SIG-M5 treated with dmso at 0.1 percent for 504 hours (cell line): ENCODE results near the gene KLHDC7B.

ENCODE experiments used
- DNase-seq: peaks from one replicate; lab custom pipeline; 2025; ENCODE audit not compliant: unreplicated experiment; lab: John Stamatoyannopoulos, UW

KLHDC7B gene

DNA sequence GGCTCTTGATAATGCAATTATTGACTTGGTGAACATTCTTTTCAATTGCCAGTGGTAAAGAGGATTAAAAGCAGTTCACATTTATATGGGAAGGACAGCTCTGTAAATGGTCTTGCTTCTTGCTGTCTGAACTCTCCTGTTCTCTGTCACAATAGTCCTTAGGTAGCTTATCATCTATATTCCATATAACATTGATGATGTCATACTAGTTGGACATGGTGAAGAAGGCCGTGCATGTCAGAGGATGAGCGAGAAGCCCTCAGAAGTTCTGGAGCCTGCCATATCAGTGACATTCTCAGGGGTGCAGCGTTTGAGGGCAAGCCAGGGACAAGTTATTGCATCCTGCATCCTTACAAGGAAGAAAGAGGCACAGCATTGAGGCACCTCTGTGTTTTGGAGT lies 39.5 kb downstream of the KLHDC7B start:
- DNase-seq, result no peak

DNA sequence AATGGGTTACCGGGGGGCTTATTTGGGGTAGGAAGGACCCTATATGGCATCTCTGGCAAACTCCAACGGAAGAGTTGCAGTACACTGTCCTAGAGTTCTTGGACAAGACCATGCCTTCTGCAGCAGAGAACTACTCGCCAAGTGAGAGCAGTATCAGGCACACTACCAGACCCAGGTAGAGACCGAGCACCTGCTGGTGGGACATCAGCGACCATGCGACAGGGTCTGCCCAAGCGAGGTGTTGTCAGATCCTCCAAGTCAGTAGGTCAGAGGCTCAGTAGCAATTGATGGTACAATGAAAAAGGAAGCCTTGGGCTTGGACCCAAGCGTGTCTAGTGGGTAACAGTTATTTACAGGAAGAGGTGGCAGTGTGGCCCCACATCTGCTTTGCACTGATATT lies 40.1 kb downstream of the KLHDC7B start:
- DNase-seq, result no peak

DNA sequence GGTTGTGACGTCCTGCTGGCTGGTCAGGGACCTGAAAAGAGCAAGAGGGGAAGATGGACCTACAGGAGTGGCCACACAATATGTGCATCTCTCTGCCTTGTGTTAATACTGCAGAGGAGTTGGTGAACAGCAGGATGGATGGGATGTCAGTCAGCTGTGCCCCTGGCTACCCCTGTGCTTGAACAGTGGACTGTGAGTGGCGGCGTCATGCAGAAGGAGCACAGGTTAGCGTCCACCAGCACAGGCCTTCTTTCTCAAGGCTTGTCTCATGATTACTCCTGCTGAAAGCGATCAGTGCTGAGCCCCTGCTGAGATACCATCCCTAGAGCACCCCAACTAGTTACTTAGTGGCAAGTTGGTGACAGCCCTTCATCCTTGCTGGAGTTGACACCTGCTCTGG lies 40.7 kb downstream of the KLHDC7B start:
- no peak for DNase-seq

GRCh38 chr22:50587407-50587806 lies 41.7 kb downstream of the KLHDC7B start:
- DNase-seq, result no peak

- DNase-seq, result no peak
Measured at GRCh38 chr22:50595189-50595588, 49.5 kb downstream of the KLHDC7B start.

DNA sequence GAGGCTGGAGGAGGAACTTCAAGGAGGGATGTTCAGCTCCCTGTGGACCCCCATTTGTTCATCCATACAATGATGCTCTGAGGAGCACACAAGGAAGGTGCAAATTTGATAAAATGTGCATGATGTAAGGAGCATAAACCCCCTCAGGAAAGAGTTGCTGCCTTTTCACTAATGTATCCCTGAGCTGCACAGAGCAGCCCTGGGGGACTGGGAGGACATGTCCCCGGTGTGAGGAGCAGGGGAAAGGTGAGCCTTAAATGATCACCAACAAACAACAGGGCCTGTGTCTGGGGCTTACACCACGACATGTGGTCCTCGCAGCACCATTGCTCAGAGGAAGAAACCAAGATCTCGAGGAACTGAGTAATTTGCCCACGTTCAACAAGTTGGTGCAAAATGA lies 51.4 kb downstream of the KLHDC7B start:
- DNase-seq, result no peak

- DNase-seq, result peak; percentile 24
Measured at GRCh38 chr22:50599816-50600455, 54.2 kb downstream of the KLHDC7B start.

DNA sequence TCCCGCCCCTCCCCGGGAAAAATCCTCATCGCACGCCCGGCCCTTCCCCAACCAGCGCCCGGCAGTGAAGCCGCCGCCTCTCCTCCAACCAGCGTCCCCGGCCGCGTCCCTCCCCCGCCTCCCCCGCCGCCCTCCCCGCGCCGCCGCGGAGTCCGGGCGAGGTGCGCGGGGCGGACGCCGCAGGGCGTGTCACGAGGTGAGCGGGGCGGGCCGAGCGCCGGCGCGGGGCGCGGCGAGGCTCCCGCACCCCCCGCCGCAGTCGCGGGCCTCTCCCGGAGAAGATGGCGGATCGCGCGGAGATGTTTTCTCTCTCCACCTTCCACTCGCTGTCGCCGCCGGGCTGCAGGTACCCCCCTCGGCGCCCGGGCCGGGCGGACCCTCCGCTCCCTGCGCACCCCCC lies 54.8 kb downstream of the KLHDC7B start, which contains the start of gene MAPK8IP2:
Gene MAPK8IP2, plus strand, starts transcription at position 256 of the 400 bp plus-strand sequence. Its CDS starts 26 bp downstream, at position 282.
- no peak for DNase-seq
